ENCODE data around the gene KLF3. TPM values are rescaled to one million over a fixed set of nuclear protein-coding genes. Genes with fewer than 3 reads are reported as not detected.

The KLF3 gene
- total RNA-seq, 1 donor from 2014 or later = 38.4 TPM

GRCh38 chr4:38681281-38681991, 17.4 kb downstream of the KLF3 start:
- Mint-ChIP-seq H3K27me3 (ENCODE audit: low read depth) (no peaks in the 10 kb centered on the region), H3K4me3 (no peak overlapping the region), H3K4me1 (peaks cover 35% of the 10 kb centered on the region)

GRCh38 chr4:38682336-38682735, 18.3 kb downstream of the KLF3 start:
- H3K9me3 Mint-ChIP-seq = no peaks in the 10 kb centered on the region
- TF ChIP-seq CTCF (conservative IDR thresholded peaks at IDR 0.05) = no peak
- peaks cover 15% of the 10 kb centered on the region for H3K36me3 Mint-ChIP-seq (ENCODE audit: low read depth)
- peaks cover 33% of the 10 kb centered on the region for H3K4me1 Mint-ChIP-seq
- H3K4me3 Mint-ChIP-seq = no peak overlapping the region
- no peaks in the 10 kb centered on the region for H3K27me3 Mint-ChIP-seq (ENCODE audit: low read depth)
- H3K27ac Mint-ChIP-seq (ENCODE audit: unreplicated experiment) = no peak overlapping the region
- DNase-seq (ENCODE audit: low read depth, low spot score) = no peak

More at GRCh38 chr4:38681281-38681991, 17.4 kb downstream of the KLF3 start:
- DNase-seq (ENCODE audit: low read depth, low spot score) = no peak
- peak overlapping the region; percentile 78 for H3K27ac Mint-ChIP-seq (ENCODE audit: unreplicated experiment)
- no peak for TF ChIP-seq CTCF (conservative IDR thresholded peaks at IDR 0.05)
- peaks cover 14% of the 10 kb centered on the region for H3K36me3 Mint-ChIP-seq (ENCODE audit: low read depth)
- no peaks in the 10 kb centered on the region for H3K9me3 Mint-ChIP-seq

DNA sequence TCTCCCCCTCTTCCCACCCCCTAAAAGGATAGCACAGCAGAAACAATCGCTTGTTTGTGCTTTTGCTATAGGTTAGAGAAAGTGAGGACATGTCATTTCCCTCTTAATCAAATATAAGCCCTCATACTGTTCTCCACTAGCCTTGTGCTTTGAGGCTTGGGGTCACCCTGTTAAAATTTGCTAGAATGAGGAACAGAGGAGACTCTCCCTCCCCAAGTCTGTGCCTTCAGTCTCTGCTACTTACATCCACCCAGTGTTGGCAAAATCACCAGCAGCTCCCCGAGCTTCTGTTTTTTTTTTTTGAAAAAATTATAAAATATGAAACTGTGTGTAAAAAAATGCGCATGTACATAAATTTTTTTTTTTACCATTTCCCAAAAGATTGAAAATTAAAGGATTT, 19.3 kb downstream of the KLF3 start:
- Mint-ChIP-seq H3K4me3 (no peak overlapping the region), H3K36me3 (ENCODE audit: low read depth) (peaks cover 23% of the 10 kb centered on the region), H3K27me3 (ENCODE audit: low read depth) (no peaks in the 10 kb centered on the region), H3K27ac (ENCODE audit: unreplicated experiment) (no peak overlapping the region), H3K9me3 (no peaks in the 10 kb centered on the region), H3K4me1 (peaks cover 23% of the 10 kb centered on the region)
- no peak for DNase-seq (ENCODE audit: low read depth, low spot score)
- no peak for TF ChIP-seq CTCF (conservative IDR thresholded peaks at IDR 0.05)

- H3K4me1 Mint-ChIP-seq = peaks cover 16% of the 10 kb centered on the region
- DNase-seq (ENCODE audit: low read depth, low spot score) = no peak
- no peak for TF ChIP-seq CTCF (conservative IDR thresholded peaks at IDR 0.05)
- no peak overlapping the region for H3K27ac Mint-ChIP-seq (ENCODE audit: unreplicated experiment)
- no peak overlapping the region for H3K4me3 Mint-ChIP-seq
- H3K9me3 Mint-ChIP-seq = no peaks in the 10 kb centered on the region
- H3K36me3 Mint-ChIP-seq (ENCODE audit: low read depth) = peaks cover 29% of the 10 kb centered on the region
- H3K27me3 Mint-ChIP-seq (ENCODE audit: low read depth) = no peaks in the 10 kb centered on the region
Observed at GRCh38 chr4:38684271-38684670, 20.3 kb downstream of the KLF3 start.

- Mint-ChIP-seq H3K9me3 (no peaks in the 10 kb centered on the region), H3K27ac (ENCODE audit: unreplicated experiment) (peak overlapping the region; percentile 12), H3K27me3 (ENCODE audit: low read depth) (no peaks in the 10 kb centered on the region), H3K4me1 (peaks cover 13% of the 10 kb centered on the region), H3K36me3 (ENCODE audit: low read depth) (peaks cover 36% of the 10 kb centered on the region), H3K4me3 (no peak overlapping the region)
- TF ChIP-seq CTCF (conservative IDR thresholded peaks at IDR 0.05) = no peak
- no peak for DNase-seq (ENCODE audit: low read depth, low spot score)
Observed at GRCh38 chr4:38684951-38685844, 21.2 kb downstream of the KLF3 start.
